H9 (cell line): Measurements from ENCODE around the gene IRF2BP2. TPM values are rescaled to one million over a fixed set of nuclear protein-coding genes. Genes with fewer than 3 reads are reported as not detected.

Experiments
- DNase-seq: peaks from one replicate; pipeline ENCODE4 v3.0.0-alpha.2; 2017
- H2AFZ ChIP-seq: one replicate; pipeline ENCODE4 v1.6.1; 2013; ENCODE audit warnings: mild to moderate bottlenecking, low read length, control low read depth, moderate library complexity
- H2AK5ac ChIP-seq: 2 replicates; pipeline ENCODE4 v1.6.1; 2013; ENCODE audit warnings: low read length, control low read depth, mixed read lengths; ENCODE audit not compliant: insufficient read length
- H2BK120ac ChIP-seq: one replicate; pipeline ENCODE4 v1.6.1; 2013; ENCODE audit warnings: low read depth, mild to moderate bottlenecking, low read length, control low read depth, inconsistent platforms; ENCODE audit not compliant: poor library complexity, severe bottlenecking
- H2BK12ac ChIP-seq: 2 replicates; pipeline ENCODE4 v1.6.1; 2013; ENCODE audit warnings: low read length, control low read depth, mixed read lengths, low read depth; ENCODE audit not compliant: insufficient read length
- H2BK15ac ChIP-seq: 2 replicates; pipeline ENCODE4 v1.6.1; 2013; ENCODE audit warnings: low read depth, low read length, control low read depth
- H2BK20ac ChIP-seq: one replicate; pipeline ENCODE4 v1.6.1; 2013; ENCODE audit warnings: low read depth, mild to moderate bottlenecking, low read length, control low read depth, inconsistent platforms; ENCODE audit not compliant: poor library complexity, severe bottlenecking
- H2BK5ac ChIP-seq: 2 replicates; pipeline ENCODE4 v1.6.1; 2013; ENCODE audit warnings: low read length, control low read depth, mixed read lengths; ENCODE audit not compliant: insufficient read length
- H3K14ac ChIP-seq: 2 replicates; pipeline ENCODE4 v1.6.1; 2013; ENCODE audit warnings: low read length, control low read depth; ENCODE audit not compliant: insufficient read depth
- H3K18ac ChIP-seq: 2 replicates; pipeline ENCODE4 v1.6.1; 2013; ENCODE audit warnings: low read depth, mild to moderate bottlenecking, mixed read lengths, low read length, control low read depth; ENCODE audit not compliant: insufficient read length
- H3K23ac ChIP-seq: 2 replicates; pipeline ENCODE4 v1.6.1; 2013; ENCODE audit warnings: low read length, control low read depth, mixed read lengths, low read depth; ENCODE audit not compliant: insufficient read length
- H3K23me2 ChIP-seq: 2 replicates; pipeline ENCODE4 v1.6.1; 2013; ENCODE audit warnings: low read depth, mild to moderate bottlenecking, mixed read lengths, low read length, control low read depth; ENCODE audit not compliant: insufficient read length, poor library complexity, severe bottlenecking
- H3K27ac ChIP-seq: 2 replicates; pipeline ENCODE4 v1.5.1; 2013; ENCODE audit warnings: low read length, control low read depth, mixed read lengths, low read depth; ENCODE audit not compliant: insufficient read length
- H3K27me3 ChIP-seq: 2 replicates; pipeline ENCODE4 v1.6.1; 2013; ENCODE audit warnings: low read length, control low read depth, inconsistent platforms; ENCODE audit not compliant: insufficient read depth
- H3K4ac ChIP-seq: 2 replicates; pipeline ENCODE4 v1.6.1; 2013; ENCODE audit warnings: low read depth, mild to moderate bottlenecking, control low read depth, inconsistent platforms, low read length, moderate library complexity
- H3K4me1 ChIP-seq: 2 replicates; pipeline ENCODE4 v1.6.1; 2013; ENCODE audit warnings: low read length, control low read depth, inconsistent platforms; ENCODE audit not compliant: insufficient read depth
- H3K4me2 ChIP-seq: 2 replicates; pipeline ENCODE4 v1.6.1; 2013; ENCODE audit warnings: low read length, control low read depth, mixed read lengths; ENCODE audit not compliant: insufficient read length, insufficient read depth
- H3K56ac ChIP-seq: 2 replicates; pipeline ENCODE4 v1.6.1; 2013; ENCODE audit warnings: low read depth, mild to moderate bottlenecking, mixed read lengths, low read length, control low read depth; ENCODE audit not compliant: insufficient read length
- H3K79me1 ChIP-seq: 2 replicates; pipeline ENCODE4 v1.6.1; 2013; ENCODE audit warnings: low read depth, mild to moderate bottlenecking, moderate library complexity, low read length, control low read depth, inconsistent platforms; ENCODE audit not compliant: insufficient read depth, poor library complexity, severe bottlenecking
- H3K79me2 ChIP-seq: 2 replicates; pipeline ENCODE4 v1.6.1; 2013; ENCODE audit warnings: low read length, control low read depth, inconsistent platforms; ENCODE audit not compliant: insufficient read depth
- H3K9ac ChIP-seq: 2 replicates; pipeline ENCODE4 v1.6.1; 2013; ENCODE audit warnings: low read length, control low read depth, mixed read lengths; ENCODE audit not compliant: insufficient read length; ENCODE audit errors: extremely low read depth
- H3K9me3 ChIP-seq: one replicate; pipeline ENCODE4 v1.6.1; 2013; ENCODE audit warnings: low read depth, low read length, inconsistent platforms; ENCODE audit not compliant: control insufficient read depth
- H3T11ph ChIP-seq: one replicate; pipeline ENCODE4 v1.6.1; 2013; ENCODE audit warnings: mild to moderate bottlenecking, low read length, control low read depth, inconsistent platforms
- H4K20me1 ChIP-seq: one replicate; pipeline ENCODE4 v1.6.1; 2013; ENCODE audit not compliant: control insufficient read depth, insufficient read length, insufficient read depth
- H4K5ac ChIP-seq: 2 replicates; pipeline ENCODE4 v1.6.1; 2013; ENCODE audit warnings: low read depth, mild to moderate bottlenecking, mixed read lengths, low read length, control low read depth; ENCODE audit not compliant: insufficient read length
- H4K8ac ChIP-seq: replicated peaks from 2 replicates; pipeline ENCODE4 v1.6.1; 2013; ENCODE audit warnings: low read length, control low read depth, mixed read lengths, low read depth; ENCODE audit not compliant: insufficient read length
- H4K91ac ChIP-seq: 2 replicates; pipeline ENCODE4 v1.6.1; 2013; ENCODE audit warnings: low read depth, mild to moderate bottlenecking, moderate library complexity, mixed read lengths, low read length, control low read depth; ENCODE audit not compliant: insufficient read length
- H3K27ac Mint-ChIP-seq, 3 experiments: 2 replicates in 2 of 3; 3 replicates in 1 of 3; pipeline ENCODE4 v1.8.0; 2020 to 2021; ENCODE audit warnings: mixed read lengths in 3 of 3, mild to moderate bottlenecking in 1 of 3, moderate library complexity in 1 of 3
- H3K27me3 Mint-ChIP-seq: 2 replicates; pipeline ENCODE4 v1.8.0; 2021; ENCODE audit warnings: low read depth, mild to moderate bottlenecking, moderate library complexity, mixed read lengths
- H3K36me3 Mint-ChIP-seq, 3 experiments: 2 replicates in 2 of 3; 3 replicates in 1 of 3; pipeline ENCODE4 v1.8.0; 2020 to 2021; ENCODE audit warnings: low read depth in 3 of 3, mixed read lengths in 3 of 3; ENCODE audit not compliant: insufficient read depth in 1 of 3
- H3K4me1 Mint-ChIP-seq, 2 experiments: 2 replicates each; pipeline ENCODE4 v1.8.0; 2020; ENCODE audit warnings: mixed read lengths in 2 of 2
- H3K4me3 Mint-ChIP-seq, 2 experiments: 2 replicates in 1 of 2; 3 replicates in 1 of 2; pipeline ENCODE4 v1.8.0; 2020 to 2021; ENCODE audit warnings: mild to moderate bottlenecking in 2 of 2, mixed read lengths in 2 of 2, moderate library complexity in 1 of 2
- H3K9me3 Mint-ChIP-seq, 2 experiments: 2 replicates in 1 of 2; 3 replicates in 1 of 2; pipeline ENCODE4 v1.8.0; 2020; ENCODE audit warnings: mild to moderate bottlenecking in 2 of 2, mixed read lengths in 2 of 2, moderate library complexity in 1 of 2
- CTCF ChIP-seq: fragments of 200-600 bp; sonication (generic); conservative IDR thresholded peaks from 3 replicates; pipeline ENCODE4 v1.8.0; 2021; ENCODE audit warnings: antibody characterized with exemption, mild to moderate bottlenecking
- WGBS: extraction: QIAGEN DNeasy Blood & Tissue Kit; methylation state at CpG from one replicate; pipeline ENCODE4 v1.1.7; 2013; ENCODE audit warnings: missing lambda C conversion rate, low lambda C conversion rate, mixed read lengths; ENCODE audit not compliant: insufficient read length; ENCODE audit errors: extremely low coverage; 5-methylcytosine and 5-hydroxymethylcytosine counted together
- total RNA-seq: library from RNA; stranded (reverse); gene quantifications from 2 replicates; pipeline ENCODE4 v1.2.1, GENCODE V29; 2021

Gene IRF2BP2
- total RNA-seq, 1 experiment from 2014 or later, result 80.2 TPM

- H3K27ac Mint-ChIP-seq, result no peak overlapping the region
- Histone ChIP-seq H4K8ac (no peak overlapping the region), H3K27ac (no peak overlapping the region), H3K9me3 (no peaks in the 10 kb centered on the region), H3K4me1 (no peaks in the 10 kb centered on the region), H4K20me1 (no peaks in the 10 kb centered on the region), H3K23ac (no peak overlapping the region), H2BK120ac (no peak overlapping the region), H3K14ac (no peak overlapping the region), H3K27me3 (no peaks in the 10 kb centered on the region), H3K79me2 (no peaks in the 10 kb centered on the region), H2BK5ac (no peak overlapping the region), H3K56ac (no peak overlapping the region), H4K5ac (no peak overlapping the region), H4K91ac (no peak overlapping the region), H3K9ac (no peak overlapping the region), H2BK15ac (no peak overlapping the region), H2BK12ac (no peak overlapping the region), H2AK5ac (no peak overlapping the region), H3K23me2 (no peaks in the 10 kb centered on the region), H2AFZ (no peak overlapping the region), H3K18ac (no peak overlapping the region), H3T11ph (no peak overlapping the region), H3K4me2 (no peak overlapping the region), H3K79me1 (no peaks in the 10 kb centered on the region), H3K4ac (no peak overlapping the region), H2BK20ac (no peak overlapping the region)
- peaks cover 0 to 3% of the 10 kb centered on the region in 2 experiments; a peak in 2 of 5 replicates for H3K9me3 Mint-ChIP-seq
- no peaks in the 10 kb centered on the region; the same call in 1 of the 2 replicates for H3K27me3 Mint-ChIP-seq
- WGBS, result no CpG with 5 or more reads among the region's 2 CpGs
- no peak for DNase-seq
- TF ChIP-seq CTCF, result no peak
- no peaks in the 10 kb centered on the region for H3K4me1 Mint-ChIP-seq
- no peak overlapping the region; a peak in 1 of 5 replicates for H3K4me3 Mint-ChIP-seq
- peaks cover 0 to 5% (median 0%) of the 10 kb centered on the region in 3 experiments; a peak in 2 of 7 replicates for H3K36me3 Mint-ChIP-seq
These were observed 38.3 kb downstream of the IRF2BP2 start for GRCh38 chr1:234571702-234572101.
